Lung (tissue), 12 donors: ENCODE results near the gene C9orf72. TPM values are rescaled to one million over a fixed set of nuclear protein-coding genes. Genes with fewer than 3 reads are reported as not detected.
"Not testable (repeated sequence)": the region's sequence is repeated elsewhere in the genome, so short reads cannot be mapped to it uniquely, and the experiment has no call there.

ENCODE experiments used
- ATAC-seq: fragments of 200-7000 bp; cut with Tn5 transposase; one replicate; pipeline ENCODE4 v1.9.1; 2020; ENCODE audit warnings: moderate number of reproducible peaks; ENCODE audit not compliant: insufficient read depth, low FRiP score
- DNase-seq, 3 donors: peaks; one replicate each; pipeline ENCODE4 v3.0.0-alpha.2; 2013 to 2017
- H3K27ac ChIP-seq, 2 donors: one replicate each; pipeline ENCODE4 v1.5.1; 2013; ENCODE audit warnings: mild to moderate bottlenecking in 2 of 2, moderate library complexity in 2 of 2, control low read depth in 1 of 2, inconsistent platforms in 1 of 2, low read depth in 1 of 2, low read length in 1 of 2
- H3K27me3 ChIP-seq, 3 donors: one replicate each; pipeline ENCODE4 v1.5.1; 2013; ENCODE audit warnings: low read length in 2 of 3; ENCODE audit not compliant: control insufficient read depth in 3 of 3, insufficient read depth in 3 of 3
- H3K36me3 ChIP-seq, 4 donors: one replicate each; pipeline ENCODE4 v1.5.1; 2013; ENCODE audit warnings: low read length in 4 of 4, mild to moderate bottlenecking in 1 of 4, moderate library complexity in 1 of 4; ENCODE audit not compliant: control insufficient read depth in 4 of 4, insufficient read depth in 4 of 4
- H3K4me1 ChIP-seq, 5 donors: one replicate each; pipeline ENCODE4 v1.5.1; 2013; ENCODE audit warnings: low read length in 5 of 5, mild to moderate bottlenecking in 2 of 5, moderate library complexity in 1 of 5; ENCODE audit not compliant: control insufficient read depth in 5 of 5, insufficient read depth in 5 of 5
- H3K4me3 ChIP-seq: one replicate; pipeline ENCODE4 v1.5.1; 2013; ENCODE audit warnings: mild to moderate bottlenecking, control low read depth, moderate library complexity
- H3K9ac ChIP-seq, 2 donors: one replicate each; pipeline ENCODE4 v1.5.1; 2013; ENCODE audit warnings: low read length in 2 of 2, control low read depth in 1 of 2; ENCODE audit not compliant: insufficient read depth in 1 of 2
- H3K9me3 ChIP-seq, 4 donors: one replicate each; pipeline ENCODE4 v1.5.1; 2013; ENCODE audit warnings: low read length in 3 of 4, mild to moderate bottlenecking in 1 of 4, moderate library complexity in 1 of 4; ENCODE audit not compliant: control insufficient read depth in 4 of 4, insufficient read depth in 3 of 4
- CTCF ChIP-seq: IDR thresholded peaks from 2 replicates; pipeline ENCODE4 v1.5.1; 2012; ENCODE audit warnings: mild to moderate bottlenecking; ENCODE audit errors: control extremely low read depth, extremely low read depth
- WGBS, 2 donors: extraction: QIAGEN DNeasy Blood & Tissue Kit; methylation state at CpG; one replicate each; pipeline ENCODE4 v1.1.7; 2013; 5-methylcytosine and 5-hydroxymethylcytosine counted together
- polyA plus RNA-seq, 2 donors: library from polyadenylated mRNA; stranded (reverse); fragments of 200-250 nt; gene quantifications; one replicate each; pipeline ENCODE4 v1.2.1, GENCODE V29; 2013
- total RNA-seq, 2 donors: library from RNA; depleted of rRNA in 1 of 2; stranded (reverse); fragments of >200 nt in 1 of 2; gene quantifications; one replicate each; pipeline ENCODE4 v1.2.1, GENCODE V29; 2014 to 2021
- donor health status: control.
- donor health status: control.
- donor health status: Bipolar disorder and iron deficiency.
- donor health status: healthy.
- donor health status: DM: yes; HTN: yes; CAD: no.

The C9orf72 gene
- total and polyA plus RNA-seq, 4 donors: 14.4 to 59.6 (median 23.5) TPM

GRCh38 chr9:27618066-27618465, 44.8 kb upstream of the C9orf72 start:
- H3K9ac ChIP-seq: no peak overlapping the region
- WGBS, 2 donors: 59 to 86% methylated on average over 4 of the region's 4 CpGs
- ATAC-seq: no peak
- TF ChIP-seq CTCF: no peak
- DNase-seq: no peak
- H3K27ac ChIP-seq: no peak overlapping the region
- no peaks in the 10 kb centered on the region for H3K4me1 ChIP-seq
- no peaks in the 10 kb centered on the region for H3K27me3 ChIP-seq
- no peak overlapping the region for H3K4me3 ChIP-seq
- no peaks in the 10 kb centered on the region for H3K9me3 ChIP-seq
- no peaks in the 10 kb centered on the region for H3K36me3 ChIP-seq

GRCh38 chr9:27614551-27614950, 41.3 kb upstream of the C9orf72 start:
- Histone ChIP-seq H3K27ac (no peak overlapping the region), H3K36me3 (no peaks in the 10 kb centered on the region), H3K27me3 (no peaks in the 10 kb centered on the region), H3K9me3 (no peaks in the 10 kb centered on the region), H3K9ac (no peak overlapping the region), H3K4me1 (no peaks in the 10 kb centered on the region), H3K4me3 (no peak overlapping the region)
- no peak for TF ChIP-seq CTCF
- 89 to 91% methylated on average over 11 of the region's 11 CpGs for WGBS, 2 donors
- ATAC-seq: no peak
- DNase-seq: no peak

- H3K4me1 ChIP-seq, DNase-seq, ATAC-seq, H3K9ac ChIP-seq, H3K27me3 ChIP-seq, H3K4me3 ChIP-seq, H3K27ac ChIP-seq, H3K9me3 ChIP-seq, H3K36me3 ChIP-seq: not testable (repeated sequence)
- WGBS, 2 donors: 80 to 89% methylated on average over 4 of the region's 4 CpGs
Measured at GRCh38 chr9:27612036-27612435, 38.8 kb upstream of the C9orf72 start.

GRCh38 chr9:27610622-27611021, 37.3 kb upstream of the C9orf72 start:
- ATAC-seq: no peak
- peaks cover 0 to 7% (median 0%) of the 10 kb centered on the region in 5 donors for H3K4me1 ChIP-seq
- WGBS, 2 donors: 93 to 96% methylated on average over 19 of the region's 19 CpGs
- no peak overlapping the region for H3K27ac ChIP-seq
- H3K9me3 ChIP-seq: no peaks in the 10 kb centered on the region
- no peak overlapping the region for H3K4me3 ChIP-seq
- no peaks in the 10 kb centered on the region for H3K27me3 ChIP-seq
- DNase-seq: no peak
- no peaks in the 10 kb centered on the region for H3K36me3 ChIP-seq
- no peak overlapping the region for H3K9ac ChIP-seq
- TF ChIP-seq CTCF: no peak
